HUES48 (cell line): ENCODE measurements around the gene G3BP2.
"Not testable (repeated sequence)": the region's sequence is repeated elsewhere in the genome, so short reads cannot be mapped to it uniquely, and the experiment has no call there.

ENCODE experiments used
- H3K27ac ChIP-seq: one replicate; pipeline ENCODE4 v1.7.0; 2013; ENCODE audit warnings: low read depth, low read length, inconsistent platforms
- H3K27me3 ChIP-seq: 2 replicates; pipeline ENCODE4 v1.6.1; 2013; ENCODE audit warnings: mild to moderate bottlenecking, low read length; ENCODE audit not compliant: control insufficient read depth, insufficient read depth
- H3K36me3 ChIP-seq: 2 replicates; pipeline ENCODE4 v1.6.1; 2013; ENCODE audit warnings: low read length; ENCODE audit not compliant: control insufficient read depth, insufficient read depth
- H3K4me1 ChIP-seq: 2 replicates; pipeline ENCODE4 v1.6.1; 2013; ENCODE audit warnings: mild to moderate bottlenecking, low read length; ENCODE audit not compliant: control insufficient read depth, insufficient read depth
- H3K4me3 ChIP-seq: 2 replicates; pipeline ENCODE4 v1.5.1; 2013; ENCODE audit warnings: mild to moderate bottlenecking, low read depth, low read length
- H3K9ac ChIP-seq: 2 replicates; pipeline ENCODE4 v1.6.1; 2013; ENCODE audit warnings: mild to moderate bottlenecking, low read depth, low read length, moderate library complexity
- H3K9me3 ChIP-seq: 2 replicates; pipeline ENCODE4 v1.6.1; 2013; ENCODE audit warnings: low read length; ENCODE audit not compliant: control insufficient read depth, insufficient read depth

G3BP2 gene

DNA sequence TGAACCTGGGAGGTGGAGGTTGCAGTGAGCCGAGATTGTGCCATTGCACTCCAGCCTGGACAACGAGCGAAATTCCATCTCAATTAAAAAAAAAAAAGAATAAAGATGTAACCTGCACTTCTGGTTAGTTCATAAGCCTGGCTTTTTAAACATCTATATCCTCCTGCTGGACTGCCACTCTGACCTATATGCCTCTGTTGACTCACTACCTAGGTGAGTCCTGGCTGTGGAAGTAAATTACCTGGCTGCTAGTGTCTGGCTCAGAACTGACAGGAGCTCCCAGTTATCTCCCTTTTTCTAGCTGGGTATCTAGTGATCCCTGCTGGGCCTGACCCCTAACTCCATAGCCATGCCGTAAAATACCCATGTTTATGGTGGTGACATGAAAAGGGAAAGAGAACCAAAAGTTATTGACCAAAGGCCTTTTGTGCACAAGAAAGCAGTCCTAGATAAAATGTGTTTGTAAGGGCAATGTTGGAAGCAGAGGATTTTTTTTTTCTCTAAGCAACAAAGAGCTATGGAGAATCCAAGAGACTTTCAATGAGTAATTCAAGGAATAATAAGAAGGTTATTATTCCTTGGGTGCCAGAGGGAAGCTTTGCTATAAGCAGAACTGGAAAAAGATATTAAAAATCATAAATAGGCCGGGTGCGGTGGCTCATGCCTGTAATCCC is 10.4 kb upstream of the G3BP2 start:
- Histone ChIP-seq H3K27ac (no peak overlapping the region), H3K4me1 (no peaks in the 10 kb centered on the region), H3K27me3 (no peaks in the 10 kb centered on the region), H3K36me3 (peaks cover 38% of the 10 kb centered on the region), H3K9ac (no peak overlapping the region), H3K4me3 (no peak overlapping the region), H3K9me3 (no peaks in the 10 kb centered on the region)

GRCh38 chr4:75679876-75680575 is 6.8 kb upstream of the G3BP2 start:
- Histone ChIP-seq H3K27ac (no peak overlapping the region), H3K9me3 (no peaks in the 10 kb centered on the region), H3K36me3 (peaks cover 26% of the 10 kb centered on the region), H3K4me1 (no peaks in the 10 kb centered on the region; the same call in 1 of the 2 replicates), H3K4me3 (no peak overlapping the region), H3K27me3 (no peaks in the 10 kb centered on the region), H3K9ac (no peak overlapping the region)

DNA sequence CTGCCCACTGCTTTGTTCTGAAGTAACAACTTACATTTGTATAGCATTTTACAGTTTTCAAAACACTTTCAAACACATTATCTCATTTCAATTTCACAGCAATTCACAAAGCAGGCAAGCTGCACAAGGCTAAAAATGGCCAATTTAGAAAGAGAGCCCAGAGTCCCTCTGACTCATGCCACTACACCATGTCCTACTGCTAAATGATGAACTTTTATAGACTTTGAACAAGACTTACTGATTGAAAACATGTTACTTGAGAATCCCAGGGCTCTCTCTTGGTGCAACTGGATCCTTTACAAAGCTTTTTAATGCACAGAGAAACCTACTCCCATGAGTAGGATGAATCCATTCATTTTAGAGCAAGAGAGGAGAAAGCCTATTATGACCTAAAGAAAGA is 5.8 kb upstream of the G3BP2 start:
- H3K27ac ChIP-seq = no peak overlapping the region

DNA sequence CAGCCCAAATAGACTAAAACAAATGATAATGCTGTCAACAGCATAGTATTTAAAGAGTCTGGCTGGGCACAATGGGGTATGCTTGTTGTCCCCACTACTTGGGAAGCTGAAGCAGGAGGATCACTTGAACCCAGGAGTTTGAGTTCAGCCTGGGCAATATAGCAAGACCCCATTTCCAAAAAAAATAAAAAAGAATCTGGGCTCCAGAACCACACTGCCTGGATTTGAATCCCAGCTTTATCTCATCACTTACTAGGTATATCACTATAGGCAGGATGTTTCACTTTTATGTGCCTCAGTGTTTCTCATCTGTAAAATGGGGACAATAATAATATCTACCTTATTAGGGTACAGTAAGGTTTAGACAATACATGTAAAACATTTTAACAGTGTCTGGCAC is 5.3 kb upstream of the G3BP2 start:
- H3K9ac ChIP-seq = no peak overlapping the region
- no peaks in the 10 kb centered on the region for H3K27me3 ChIP-seq
- H3K27ac ChIP-seq = no peak overlapping the region
- H3K4me1 ChIP-seq = peaks cover 9% of the 10 kb centered on the region
- H3K36me3 ChIP-seq = peaks cover 26% of the 10 kb centered on the region
- no peaks in the 10 kb centered on the region for H3K9me3 ChIP-seq
- H3K4me3 ChIP-seq = no peak overlapping the region

More for the DNA sequence above, 5.8 kb upstream of the G3BP2 start:
- H3K9ac ChIP-seq = no peak overlapping the region
- no peak overlapping the region for H3K4me3 ChIP-seq
- H3K9me3 ChIP-seq = no peaks in the 10 kb centered on the region
- H3K4me1 ChIP-seq = peaks cover 5% of the 10 kb centered on the region
- H3K27me3 ChIP-seq = no peaks in the 10 kb centered on the region
- H3K36me3 ChIP-seq = peaks cover 26% of the 10 kb centered on the region

GRCh38 chr4:75675004-75675531 is 1.9 kb upstream of the G3BP2 start:
- no peak overlapping the region for H3K4me3 ChIP-seq
- H3K27ac ChIP-seq = peak overlapping the region; percentile 36
- H3K36me3 ChIP-seq = peaks cover 20% of the 10 kb centered on the region
- H3K9me3 ChIP-seq = no peaks in the 10 kb centered on the region
- no peak overlapping the region for H3K9ac ChIP-seq
- H3K27me3 ChIP-seq = no peaks in the 10 kb centered on the region
- H3K4me1 ChIP-seq = peaks cover 17% of the 10 kb centered on the region

GRCh38 chr4:75673959-75674328 is 733 bp upstream of the G3BP2 start:
- peak overlapping the region; percentile 83 for H3K9ac ChIP-seq
- no peaks in the 10 kb centered on the region for H3K27me3 ChIP-seq
- H3K4me3 ChIP-seq = peak overlapping the region; percentile 81
- H3K36me3 ChIP-seq = peaks cover 13% of the 10 kb centered on the region
- H3K4me1 ChIP-seq = peaks cover 28% of the 10 kb centered on the region
- H3K27ac ChIP-seq = peak overlapping the region; percentile 97
- H3K9me3 ChIP-seq = no peaks in the 10 kb centered on the region

- Histone ChIP-seq H3K27ac (peak overlapping the region; percentile 97), H3K9me3 (no peaks in the 10 kb centered on the region), H3K36me3 (peaks cover 4% of the 10 kb centered on the region; the same call in 1 of the 2 replicates), H3K27me3 (no peaks in the 10 kb centered on the region), H3K4me1 (peaks cover 41% of the 10 kb centered on the region), H3K4me3 (peak overlapping the region; percentile 81), H3K9ac (peak overlapping the region; percentile 88)
Measured at GRCh38 chr4:75672461-75673026, 667 bp downstream of the G3BP2 start.

DNA sequence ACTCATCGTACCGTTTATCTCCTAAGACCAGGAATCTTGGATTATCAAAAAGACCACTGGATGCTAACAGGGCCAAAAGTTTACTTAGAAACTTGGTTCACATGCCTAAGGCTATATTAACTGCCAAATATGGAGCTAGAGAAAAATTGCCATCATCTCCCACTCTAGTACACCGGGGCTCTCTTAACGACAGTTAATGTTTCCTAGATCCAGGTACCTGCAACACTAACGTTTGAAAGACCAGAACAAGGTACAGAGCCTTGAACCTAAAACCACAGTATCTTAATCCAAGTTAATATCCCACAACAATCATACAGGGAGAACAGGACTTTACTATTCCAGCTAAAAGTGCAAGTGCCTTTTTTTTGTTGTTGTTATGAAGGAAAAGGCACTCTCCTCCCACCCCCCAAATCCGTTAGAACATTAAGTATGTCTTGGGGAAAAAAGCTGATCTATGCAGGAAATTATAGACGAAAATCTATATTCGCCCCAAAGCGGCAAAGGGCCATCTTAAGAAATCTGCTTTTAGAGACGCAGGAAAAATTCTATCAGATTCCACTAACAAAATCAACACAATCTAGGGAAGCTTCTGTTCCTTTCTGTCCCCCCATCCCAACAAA is 1.3 kb downstream of the G3BP2 start:
- Histone ChIP-seq H3K9ac (peak overlapping the region; percentile 88), H3K4me1 (peaks cover 44% of the 10 kb centered on the region), H3K27ac (peak overlapping the region; percentile 97), H3K9me3 (no peaks in the 10 kb centered on the region), H3K36me3 (peaks cover 8% of the 10 kb centered on the region; the same call in 1 of the 2 replicates), H3K27me3 (no peaks in the 10 kb centered on the region), H3K4me3 (peak overlapping the region; percentile 81)

DNA sequence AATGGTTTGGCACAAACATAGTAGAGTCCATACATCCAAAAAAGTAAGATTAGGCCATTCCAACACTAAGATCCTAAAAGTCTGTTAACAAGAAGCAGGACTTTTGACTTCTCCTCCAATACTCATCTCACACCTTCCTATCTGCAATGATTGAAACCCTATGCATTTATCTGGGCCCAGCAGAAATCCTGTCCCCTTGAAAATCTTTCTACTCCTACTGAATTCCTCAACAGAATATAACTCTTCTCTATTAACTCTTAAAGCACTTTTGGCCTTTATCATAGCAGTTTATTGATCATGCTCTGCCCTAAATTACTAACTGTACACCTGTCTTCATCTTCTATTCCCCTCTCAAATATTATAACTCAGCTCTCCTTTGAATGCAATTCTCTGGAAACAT is 4.6 kb downstream of the G3BP2 start:
- Histone ChIP-seq H3K27ac (no peak overlapping the region), H3K36me3 (peaks cover 8% of the 10 kb centered on the region; the same call in 1 of the 2 replicates), H3K9me3 (no peaks in the 10 kb centered on the region), H3K4me1 (peaks cover 52% of the 10 kb centered on the region), H3K4me3 (peak overlapping the region; percentile 25; the same call in 1 of the 2 replicates), H3K27me3 (no peaks in the 10 kb centered on the region), H3K9ac (no peak overlapping the region)

- peaks cover 14% of the 10 kb centered on the region for H3K36me3 ChIP-seq
- not testable (repeated sequence) for H3K9me3 ChIP-seq
Measured at GRCh38 chr4:75667636-75668035, 5.6 kb downstream of the G3BP2 start.

More at GRCh38 chr4:75667636-75668035, 5.6 kb downstream of the G3BP2 start:
- Histone ChIP-seq H3K4me1 (peaks cover 52% of the 10 kb centered on the region), H3K4me3 (peak overlapping the region; percentile 25; the same call in 1 of the 2 replicates), H3K27ac (peak overlapping the region; percentile 43)
- H3K27me3 ChIP-seq, H3K9ac ChIP-seq: not testable (repeated sequence)
